Measurements from ENCODE around the gene SLC35E3.

- TF ChIP-seq POLR2A (IDR thresholded peaks at IDR 0.05) = no peak
- TF ChIP-seq, protein P1, sequence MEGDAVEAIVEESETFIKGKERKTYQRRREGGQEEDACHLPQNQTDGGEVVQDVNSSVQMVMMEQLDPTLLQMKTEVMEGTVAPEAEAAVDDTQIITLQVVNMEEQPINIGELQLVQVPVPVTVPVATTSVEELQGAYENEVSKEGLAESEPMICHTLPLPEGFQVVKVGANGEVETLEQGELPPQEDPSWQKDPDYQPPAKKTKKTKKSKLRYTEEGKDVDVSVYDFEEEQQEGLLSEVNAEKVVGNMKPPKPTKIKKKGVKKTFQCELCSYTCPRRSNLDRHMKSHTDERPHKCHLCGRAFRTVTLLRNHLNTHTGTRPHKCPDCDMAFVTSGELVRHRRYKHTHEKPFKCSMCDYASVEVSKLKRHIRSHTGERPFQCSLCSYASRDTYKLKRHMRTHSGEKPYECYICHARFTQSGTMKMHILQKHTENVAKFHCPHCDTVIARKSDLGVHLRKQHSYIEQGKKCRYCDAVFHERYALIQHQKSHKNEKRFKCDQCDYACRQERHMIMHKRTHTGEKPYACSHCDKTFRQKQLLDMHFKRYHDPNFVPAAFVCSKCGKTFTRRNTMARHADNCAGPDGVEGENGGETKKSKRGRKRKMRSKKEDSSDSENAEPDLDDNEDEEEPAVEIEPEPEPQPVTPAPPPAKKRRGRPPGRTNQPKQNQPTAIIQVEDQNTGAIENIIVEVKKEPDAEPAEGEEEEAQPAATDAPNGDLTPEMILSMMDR (IDR thresholded peaks at IDR 0.05) = no peak
These were observed 21.2 kb downstream of the SLC35E3 start for GRCh38 chr12:68767191-68767590.
